Measurements from ENCODE around the gene IGFBPL1. TPM values are rescaled to one million over a fixed set of nuclear protein-coding genes. Genes with fewer than 3 reads are reported as not detected.

Gene IGFBPL1
- total RNA-seq, 1 donor from 2014 or later: 0.87 TPM

- H3K4me3 ChIP-seq: no peak overlapping the region
- H3K27ac ChIP-seq: no peak overlapping the region
- DNase-seq: no peak
- TF ChIP-seq CTCF (IDR thresholded peaks at IDR 0.05): no peak
- no peaks in the 10 kb centered on the region for H3K9me3 ChIP-seq
- H3K27me3 ChIP-seq: no peaks in the 10 kb centered on the region
- no peaks in the 10 kb centered on the region for H3K36me3 ChIP-seq
- intact Hi-C loops (cut with DNase I): no loop called here
- peaks cover 8% of the 10 kb centered on the region for H3K4me1 ChIP-seq
- ATAC-seq: no peak
These were observed 33.8 kb downstream of the IGFBPL1 start for GRCh38 chr9:38390442-38390841.

- Histone ChIP-seq H3K4me1 (peaks cover 8% of the 10 kb centered on the region), H3K36me3 (no peaks in the 10 kb centered on the region), H3K9me3 (no peaks in the 10 kb centered on the region), H3K4me3 (no peak overlapping the region), H3K27ac (no peak overlapping the region), H3K27me3 (no peaks in the 10 kb centered on the region)
- no peak for TF ChIP-seq CTCF (IDR thresholded peaks at IDR 0.05)
- intact Hi-C loops (cut with DNase I): no loop called here
- ATAC-seq: no peak
- DNase-seq: no peak
These were observed 34.9 kb downstream of the IGFBPL1 start for GRCh38 chr9:38389313-38389712.

- peaks cover 8% of the 10 kb centered on the region for H3K4me1 ChIP-seq
- DNase-seq: no peak
- no peaks in the 10 kb centered on the region for H3K9me3 ChIP-seq
- H3K36me3 ChIP-seq: no peaks in the 10 kb centered on the region
- ATAC-seq: no peak
- H3K27ac ChIP-seq: no peak overlapping the region
- no peak overlapping the region for H3K4me3 ChIP-seq
- intact Hi-C loops (cut with DNase I): no loop called here
- H3K27me3 ChIP-seq: no peaks in the 10 kb centered on the region
- TF ChIP-seq CTCF (IDR thresholded peaks at IDR 0.05): no peak
These were observed 35.7 kb downstream of the IGFBPL1 start for GRCh38 chr9:38388283-38389223.

- DNase-seq (no peak), ATAC-seq (no peak)
- intact Hi-C loops (cut with DNase I): no loop called here
- Histone ChIP-seq H3K4me3 (no peak overlapping the region), H3K36me3 (no peaks in the 10 kb centered on the region), H3K4me1 (peaks cover 8% of the 10 kb centered on the region), H3K9me3 (no peaks in the 10 kb centered on the region), H3K27me3 (no peaks in the 10 kb centered on the region), H3K27ac (no peak overlapping the region)
- no peak for TF ChIP-seq CTCF (IDR thresholded peaks at IDR 0.05)
These were observed 36.5 kb downstream of the IGFBPL1 start for GRCh38 chr9:38387751-38388150.

GRCh38 chr9:38387066-38387465 lies 37.2 kb downstream of the IGFBPL1 start:
- Histone ChIP-seq H3K9me3 (no peaks in the 10 kb centered on the region), H3K27me3 (no peaks in the 10 kb centered on the region), H3K27ac (no peak overlapping the region), H3K4me1 (peaks cover 7% of the 10 kb centered on the region), H3K36me3 (no peaks in the 10 kb centered on the region), H3K4me3 (no peak overlapping the region)
- intact Hi-C loops (cut with DNase I): no loop called here
- no peak for TF ChIP-seq CTCF (IDR thresholded peaks at IDR 0.05)
- DNase-seq (no peak), ATAC-seq (no peak)
